HG02678 (cell line): ENCODE measurements around the gene SLC26A2.
"Not testable (repeated sequence)": the region's sequence is repeated elsewhere in the genome, so short reads cannot be mapped to it uniquely, and the experiment has no call there.

Experiments
- ATAC-seq: cut with Tn5 transposase; IDR thresholded peaks from one replicate; pipeline ENCODE4 v1.9.1; 2021; ENCODE audit warnings: mild to moderate bottlenecking, moderate library complexity; ENCODE audit not compliant: unreplicated experiment

Gene SLC26A2

GRCh38 chr5:149936700-149937091 is 23.9 kb upstream of the SLC26A2 start:
- no peak for ATAC-seq

GRCh38 chr5:149937610-149938009 is 22.9 kb upstream of the SLC26A2 start:
- no peak for ATAC-seq

GRCh38 chr5:149938279-149938678 is 22.3 kb upstream of the SLC26A2 start:
- no peak for ATAC-seq

GRCh38 chr5:149938791-149939358 is 21.7 kb upstream of the SLC26A2 start:
- no peak for ATAC-seq

- no peak for ATAC-seq
Observed at GRCh38 chr5:149939546-149939945, 21.0 kb upstream of the SLC26A2 start.

- ATAC-seq = peak; percentile 52
Observed at GRCh38 chr5:149940077-149940574, 20.4 kb upstream of the SLC26A2 start.

GRCh38 chr5:149940941-149941644 is 19.5 kb upstream of the SLC26A2 start:
- no peak for ATAC-seq

GRCh38 chr5:149941795-149942194 is 18.8 kb upstream of the SLC26A2 start:
- no peak for ATAC-seq

- no peak for ATAC-seq
Observed at GRCh38 chr5:149942199-149942598, 18.4 kb upstream of the SLC26A2 start.

GRCh38 chr5:149942741-149943169 is 17.8 kb upstream of the SLC26A2 start:
- ATAC-seq = not testable (repeated sequence)

- not testable (repeated sequence) for ATAC-seq
Observed at GRCh38 chr5:149943177-149943949, 17.2 kb upstream of the SLC26A2 start.

GRCh38 chr5:149944666-149945065 is 15.9 kb upstream of the SLC26A2 start, which contains the start of gene PDE6A:
TSS of gene PDE6A (minus strand) at chr5:149944793. CDS start at chr5:149944673, 120 bp downstream.
- ATAC-seq = no peak

GRCh38 chr5:149946118-149946517 is 14.4 kb upstream of the SLC26A2 start:
- no peak for ATAC-seq

- ATAC-seq = no peak
Observed at GRCh38 chr5:149948993-149949392, 11.6 kb upstream of the SLC26A2 start.

- ATAC-seq = no peak
Observed at GRCh38 chr5:149951138-149951749, 9.3 kb upstream of the SLC26A2 start.

GRCh38 chr5:149953436-149954121 is 7.0 kb upstream of the SLC26A2 start:
- ATAC-seq = no peak

GRCh38 chr5:149954798-149955197 is 5.8 kb upstream of the SLC26A2 start:
- no peak for ATAC-seq

GRCh38 chr5:149956685-149957084 is 3.9 kb upstream of the SLC26A2 start:
- ATAC-seq = no peak

GRCh38 chr5:149957855-149958254 is 2.7 kb upstream of the SLC26A2 start:
- no peak for ATAC-seq

- no peak for ATAC-seq
Observed at GRCh38 chr5:149959406-149960236, 937 bp upstream of the SLC26A2 start.
